8988T (cell line): Measurements from ENCODE around the gene SLC6A1.

Experiments
- DNase-seq: peaks from one replicate; pipeline ENCODE4 v3.0.0; 2011

SLC6A1 gene

DNA sequence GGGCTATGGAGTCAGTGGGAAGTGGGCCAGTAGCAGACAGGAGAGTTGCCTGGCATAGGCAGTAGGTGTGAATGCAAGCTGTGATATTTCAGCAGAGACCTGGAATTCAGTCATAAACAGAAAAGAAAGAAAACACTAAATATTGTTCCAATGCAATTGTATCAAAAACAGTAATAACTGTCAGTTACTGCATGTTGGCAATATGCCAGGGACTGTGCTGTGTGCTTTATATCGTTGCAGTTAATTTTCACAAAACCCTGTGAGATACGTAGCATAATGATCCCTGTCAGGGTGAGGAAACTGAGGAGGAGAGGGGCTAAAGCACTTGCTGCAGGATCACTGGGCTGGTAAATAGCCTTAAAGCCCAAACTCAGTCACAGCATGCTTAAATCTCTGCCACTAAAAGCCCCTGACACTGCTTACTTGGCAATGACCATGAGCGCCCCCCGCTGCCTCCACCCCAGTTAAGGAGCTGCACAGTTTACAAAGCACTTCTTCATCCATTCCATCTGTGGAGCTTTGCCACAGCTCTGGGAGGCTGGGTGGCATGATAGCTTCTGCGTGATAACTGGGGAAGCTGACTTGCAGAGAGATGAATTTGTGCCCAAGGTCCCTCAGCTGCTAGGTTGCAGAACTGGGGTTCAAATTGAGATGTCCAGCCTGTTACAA lies 3.9 kb downstream of the SLC6A1 start:
- DNase-seq = no peak

DNA sequence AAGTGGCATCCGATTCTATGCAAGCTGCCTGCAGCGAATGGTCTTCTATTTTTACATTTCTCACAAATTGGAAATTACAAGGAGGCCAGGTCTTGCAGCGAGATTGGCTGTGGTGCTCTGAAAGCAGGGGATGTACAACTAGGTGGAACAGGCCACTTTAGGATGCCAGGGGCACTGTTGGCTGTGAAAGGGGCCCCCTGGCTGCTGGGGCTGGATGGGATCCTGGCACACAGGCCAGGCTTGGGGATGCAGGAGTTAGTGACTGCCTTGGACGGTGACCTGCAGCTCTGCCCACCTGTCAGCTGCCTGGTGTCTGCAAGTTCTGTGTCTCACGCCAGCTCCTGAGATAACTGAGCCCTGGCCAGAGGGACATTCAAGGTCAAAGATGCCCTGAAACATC lies 4.6 kb downstream of the SLC6A1 start:
- DNase-seq = no peak

DNA sequence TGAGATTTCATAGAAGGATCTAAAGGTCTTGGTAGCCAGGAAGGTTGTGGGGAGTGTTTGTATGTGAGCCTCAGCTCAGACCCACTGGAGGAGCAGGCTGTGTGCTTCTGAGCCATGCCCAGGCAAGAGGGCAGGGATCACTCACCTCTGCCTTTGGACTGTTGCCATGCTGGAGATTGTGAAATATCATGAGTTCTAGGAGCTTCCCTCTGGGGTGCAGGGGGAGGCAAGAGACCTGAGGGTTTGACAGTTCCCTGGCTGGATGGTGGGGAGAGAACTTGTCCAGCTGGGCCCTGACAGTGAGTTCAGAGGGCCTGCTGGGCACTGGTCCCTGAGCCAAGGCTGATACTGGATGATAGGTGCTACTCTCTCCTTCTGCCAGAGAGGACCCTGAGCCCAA lies 6.0 kb downstream of the SLC6A1 start:
- no peak for DNase-seq

DNA sequence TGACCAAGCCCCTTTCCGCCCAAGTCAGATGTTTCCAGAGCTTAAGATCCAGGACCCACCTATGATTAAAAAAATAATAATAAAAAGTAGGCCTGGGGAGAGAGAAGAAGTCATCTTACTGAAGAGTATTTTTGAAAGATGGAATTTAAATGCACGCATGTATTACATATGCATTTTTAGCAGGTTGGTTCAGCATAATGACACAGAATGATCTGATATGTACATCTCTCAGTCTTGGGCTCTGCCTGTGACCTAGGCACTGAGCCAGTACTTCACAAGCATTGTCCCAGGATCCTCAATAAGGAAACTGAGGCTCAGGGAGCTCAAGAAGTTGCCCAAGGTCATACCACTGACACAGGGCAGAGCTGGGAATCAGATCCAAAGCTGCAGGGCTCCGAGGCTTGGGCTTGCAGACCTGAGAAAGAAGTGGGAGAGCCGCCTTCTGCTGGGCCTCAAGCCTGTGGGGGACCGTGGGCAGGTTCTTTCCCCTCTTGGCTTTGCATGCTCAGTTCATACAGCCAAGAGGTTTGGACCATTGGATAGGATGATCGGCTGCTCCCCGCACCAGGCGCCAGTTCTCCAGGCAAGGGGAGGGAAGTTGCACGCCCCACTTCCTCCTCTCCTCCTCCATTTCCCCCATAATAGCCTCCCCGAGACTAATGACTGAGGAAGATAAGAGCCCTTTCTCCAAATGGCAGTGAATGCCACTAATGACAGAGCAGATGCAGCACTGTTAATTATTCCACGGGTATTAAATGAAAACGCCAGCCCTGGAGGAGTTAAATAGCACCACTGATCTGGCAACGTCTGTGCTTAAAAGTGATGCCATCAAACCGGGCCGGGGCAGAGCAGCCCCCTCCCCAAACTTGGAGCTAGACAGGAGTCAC lies 6.9 kb downstream of the SLC6A1 start:
- no peak for DNase-seq

DNA sequence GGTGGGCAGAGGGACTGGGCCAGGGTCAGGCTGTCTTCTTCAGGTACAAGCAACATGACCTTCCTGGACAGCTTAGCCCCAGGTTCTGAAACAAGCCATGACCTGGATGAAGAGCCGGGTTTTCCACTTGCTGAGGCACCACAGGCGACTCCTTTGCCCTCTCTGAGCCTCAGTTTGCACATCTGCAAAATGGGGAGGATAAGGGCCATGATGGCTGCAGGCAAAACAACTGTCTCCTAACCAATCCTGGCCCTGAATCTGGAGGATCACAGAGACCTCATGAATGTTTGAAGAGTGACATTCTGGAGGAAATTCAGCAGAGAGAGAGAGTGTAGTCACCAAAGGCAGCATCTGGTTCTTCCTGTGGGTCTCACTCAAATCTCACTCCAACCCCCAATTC lies 8.0 kb downstream of the SLC6A1 start:
- no peak for DNase-seq

DNA sequence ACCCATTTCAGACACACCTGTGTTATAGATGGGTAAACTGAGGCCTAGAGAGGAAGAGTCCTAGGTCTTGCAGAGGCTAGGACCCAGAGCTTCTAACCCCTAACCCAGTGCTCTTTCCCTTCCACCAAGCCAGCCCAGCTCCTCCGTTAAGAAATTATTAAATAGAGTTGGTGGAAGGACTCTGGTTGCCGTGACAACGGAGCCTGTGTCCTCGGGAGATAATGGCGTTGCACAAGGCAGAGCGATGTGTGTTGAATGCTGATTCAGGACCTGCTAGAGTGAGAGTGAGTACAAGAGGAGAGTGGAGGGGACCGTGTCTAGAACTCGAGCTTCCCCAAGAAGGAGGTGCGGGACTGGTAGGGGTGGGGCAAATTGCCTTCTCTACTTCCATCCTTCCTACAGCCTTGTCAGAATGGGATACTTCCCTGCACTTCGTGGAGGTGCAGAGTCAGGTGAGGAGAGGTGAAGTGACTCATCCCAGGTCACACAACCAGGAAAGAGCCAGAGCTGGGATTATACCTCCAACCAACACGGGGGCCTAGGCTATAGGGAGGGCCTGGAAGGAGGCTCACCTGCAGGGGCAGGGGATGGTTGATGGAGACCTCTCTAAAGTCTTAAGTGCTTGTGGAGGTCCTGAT lies 8.6 kb downstream of the SLC6A1 start:
- no peak for DNase-seq

DNA sequence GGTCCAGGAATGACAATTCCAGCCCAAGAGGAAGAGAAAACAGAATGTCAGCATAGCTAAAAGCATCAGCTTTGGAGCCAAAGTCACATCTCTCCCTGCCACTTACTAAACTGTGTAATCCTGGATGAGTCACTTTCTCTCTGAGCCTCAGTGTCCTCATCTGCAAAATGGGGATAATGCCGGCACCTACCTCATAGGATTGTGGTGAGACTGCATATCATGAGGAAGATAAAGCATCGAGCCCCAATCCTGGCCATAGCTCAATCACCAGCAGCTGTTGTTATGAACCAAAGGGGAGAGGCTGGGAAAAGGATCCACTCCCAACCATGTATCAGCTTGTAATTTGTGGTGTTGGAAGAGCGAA lies 9.1 kb downstream of the SLC6A1 start:
- DNase-seq = no peak

DNA sequence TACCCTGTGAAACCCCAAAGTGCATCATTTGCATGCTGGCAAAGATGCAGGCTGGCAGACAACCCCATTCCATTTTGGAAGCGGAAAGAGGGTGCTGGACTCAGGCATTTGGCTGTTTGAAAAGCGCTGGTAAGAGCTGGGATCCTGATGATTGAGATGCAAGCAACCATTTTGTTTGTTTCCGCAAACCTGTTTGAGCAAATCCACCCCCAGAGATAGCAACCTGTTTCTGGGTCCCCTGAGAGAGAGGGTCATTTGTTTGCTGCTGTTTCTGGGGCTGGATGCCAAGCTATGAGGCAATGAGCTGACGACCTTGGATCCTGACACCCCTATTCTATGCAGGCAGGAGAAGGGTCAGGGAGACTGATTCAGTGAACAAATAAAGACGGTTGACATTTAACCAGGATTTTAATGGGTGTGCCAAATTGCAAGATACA lies 9.8 kb downstream of the SLC6A1 start:
- DNase-seq = no peak

DNA sequence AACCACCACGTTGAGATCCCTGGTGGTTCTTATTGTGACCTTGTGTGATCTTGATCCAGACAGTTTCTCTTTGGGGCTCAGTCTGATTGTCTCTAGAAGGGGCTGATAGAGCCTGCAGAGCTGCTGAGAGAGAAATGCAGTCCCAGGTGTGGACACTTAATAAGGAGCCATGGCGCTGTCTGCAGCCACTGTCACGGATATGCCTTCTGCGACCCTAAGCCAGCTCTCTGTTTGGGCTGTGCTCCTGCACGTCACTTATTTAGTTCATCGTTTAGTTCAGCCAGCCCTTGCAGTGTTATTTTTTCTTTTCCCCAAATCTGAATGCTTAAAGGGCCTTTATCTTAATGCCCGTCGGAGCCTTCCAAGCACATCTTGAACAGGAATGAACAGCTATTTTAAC lies 12.0 kb downstream of the SLC6A1 start:
- DNase-seq = no peak

DNA sequence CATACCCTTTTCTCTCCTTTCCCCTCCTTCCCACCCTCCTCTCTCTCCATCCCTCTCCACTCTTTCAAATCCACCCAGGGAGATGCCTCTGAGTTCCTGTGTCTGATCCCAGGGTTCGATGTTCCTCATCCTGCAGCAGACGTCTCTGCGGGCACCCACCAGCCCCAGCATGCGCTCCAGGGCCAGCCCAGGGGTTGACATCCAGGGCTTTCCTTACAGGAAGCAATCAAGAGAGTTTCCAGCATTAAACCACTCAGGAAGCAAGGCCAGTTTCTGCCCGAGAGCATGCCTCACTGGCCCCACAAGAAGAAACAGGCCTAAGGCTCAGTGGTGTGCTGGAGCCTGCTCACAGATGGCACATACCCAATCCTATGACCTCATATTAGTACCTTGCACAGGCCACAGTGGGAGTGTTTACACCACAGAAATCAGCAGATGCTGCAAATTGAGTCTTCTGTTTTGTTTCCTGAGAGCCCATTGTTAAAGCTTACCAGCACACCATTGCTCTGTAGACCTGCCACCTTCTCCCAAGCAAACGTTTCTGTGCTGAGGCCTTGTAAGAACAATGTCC lies 13.2 kb downstream of the SLC6A1 start:
- no peak for DNase-seq

DNA sequence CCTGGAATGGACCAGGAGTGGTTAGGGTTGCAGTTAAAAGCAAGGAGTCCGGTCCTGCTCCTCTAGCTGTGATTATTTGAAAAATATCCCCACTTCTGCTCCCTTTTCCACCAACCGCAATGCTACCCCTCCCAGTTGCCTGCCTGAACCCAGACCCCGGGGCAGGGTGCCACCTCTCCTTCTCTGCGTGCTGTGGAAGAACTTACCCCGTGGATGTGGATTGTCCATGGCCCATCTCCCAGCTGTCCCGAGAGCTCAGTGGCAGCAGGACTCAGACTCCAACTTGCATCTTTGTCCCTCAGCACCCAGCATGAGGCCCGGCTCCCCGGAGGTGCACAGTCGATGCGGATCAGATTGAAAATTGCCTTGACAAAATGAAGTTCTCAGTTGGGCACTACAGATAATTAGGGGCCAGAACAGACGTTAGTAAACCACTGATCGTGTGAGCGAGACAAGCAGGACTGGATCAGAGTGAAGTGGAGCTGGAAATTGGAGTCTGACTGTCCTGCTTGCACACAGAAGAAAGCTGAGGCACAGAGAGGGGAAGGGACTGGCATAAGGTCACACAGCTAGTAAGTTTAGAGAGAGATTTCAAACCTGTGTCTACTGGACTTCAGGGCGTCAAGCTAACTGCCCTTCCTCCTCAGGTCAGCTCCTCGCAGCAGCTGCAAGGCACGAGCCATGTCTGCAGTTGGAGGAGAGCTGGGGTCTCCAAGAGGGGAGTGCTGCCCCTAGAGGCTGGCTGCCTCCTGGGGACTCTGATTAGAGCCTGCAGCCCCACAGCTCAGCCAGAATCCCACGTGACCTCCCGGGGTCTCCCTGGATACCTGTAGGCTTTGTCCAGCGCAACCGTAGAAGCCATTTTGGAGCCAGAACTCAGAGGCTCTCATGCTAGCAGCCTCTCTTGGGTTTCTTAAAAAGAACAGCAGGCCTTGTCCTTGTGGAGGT lies 14.7 kb downstream of the SLC6A1 start:
- no peak for DNase-seq

DNA sequence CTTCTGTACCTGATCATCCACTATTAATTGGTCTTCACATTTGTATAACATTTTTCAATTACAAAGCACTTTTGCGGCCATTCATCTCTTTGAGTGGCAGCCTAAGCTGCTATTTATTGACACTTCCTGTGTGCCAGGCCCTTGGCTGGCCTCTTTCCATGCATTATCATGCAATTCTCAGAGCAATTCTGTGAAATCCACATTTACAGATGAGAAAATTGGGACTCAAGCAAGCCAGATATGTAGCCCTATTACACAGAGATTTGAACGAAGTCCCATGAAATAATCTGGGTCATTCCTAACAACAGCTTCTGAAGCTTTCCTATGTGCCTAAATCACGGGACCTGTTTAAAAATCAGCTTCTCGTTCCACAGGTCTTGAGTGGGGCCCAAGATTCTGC lies 17.4 kb downstream of the SLC6A1 start:
- DNase-seq = no peak

DNA sequence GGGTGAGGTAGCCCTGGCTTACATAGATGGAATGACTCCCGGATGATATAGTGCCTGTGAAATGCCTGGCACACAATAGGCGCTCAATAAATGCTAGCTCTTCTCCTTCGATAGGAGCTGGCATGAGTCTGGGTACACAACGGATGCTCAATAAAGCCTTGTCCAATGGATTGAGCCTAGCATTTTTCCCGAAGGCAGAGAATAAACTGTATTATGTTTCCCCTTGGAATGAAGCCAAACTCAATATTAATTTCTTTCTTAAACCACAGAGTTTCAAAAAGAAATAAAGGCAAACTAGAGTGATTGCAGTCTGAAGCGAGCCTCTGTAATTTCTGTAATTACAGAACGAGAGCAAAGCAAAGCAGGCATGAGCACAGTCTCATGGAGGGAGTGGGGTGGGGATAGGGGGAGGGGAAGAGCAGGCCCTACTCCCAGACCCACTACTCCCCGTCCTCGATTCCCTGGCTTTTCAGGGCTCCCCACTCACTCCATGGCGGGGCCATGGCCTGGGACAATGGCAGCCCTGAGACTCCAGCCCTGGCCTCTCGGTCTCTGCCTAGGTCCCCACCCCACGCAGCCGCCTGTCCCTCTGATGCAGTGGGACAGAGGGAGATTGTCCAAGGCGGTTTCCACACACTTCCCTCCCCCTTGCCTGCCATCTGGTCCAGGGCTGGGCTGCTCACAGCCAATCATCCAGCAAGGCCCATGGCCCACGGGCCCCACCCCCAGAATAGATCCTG lies 18.0 kb downstream of the SLC6A1 start:
- DNase-seq = no peak

DNA sequence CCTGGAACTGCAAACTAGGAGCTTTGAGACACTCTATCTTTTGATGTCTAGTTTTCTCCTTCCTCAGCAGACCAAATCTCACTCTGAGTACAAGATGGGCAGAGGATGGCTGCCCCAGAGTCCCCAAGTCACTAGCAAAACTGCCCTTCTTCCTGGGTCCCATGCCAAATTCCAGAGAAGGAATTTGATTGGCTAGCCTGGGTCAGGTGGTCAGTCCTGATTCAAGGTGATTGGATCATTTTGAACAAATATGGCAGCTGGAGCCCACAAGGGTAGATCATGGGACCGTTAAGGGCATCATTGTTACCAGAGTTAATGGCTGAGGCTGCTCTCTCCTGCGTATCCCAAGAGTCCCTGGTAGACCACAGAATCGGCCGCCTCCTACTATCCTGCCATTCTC lies 21.7 kb downstream of the SLC6A1 start:
- no peak for DNase-seq

DNA sequence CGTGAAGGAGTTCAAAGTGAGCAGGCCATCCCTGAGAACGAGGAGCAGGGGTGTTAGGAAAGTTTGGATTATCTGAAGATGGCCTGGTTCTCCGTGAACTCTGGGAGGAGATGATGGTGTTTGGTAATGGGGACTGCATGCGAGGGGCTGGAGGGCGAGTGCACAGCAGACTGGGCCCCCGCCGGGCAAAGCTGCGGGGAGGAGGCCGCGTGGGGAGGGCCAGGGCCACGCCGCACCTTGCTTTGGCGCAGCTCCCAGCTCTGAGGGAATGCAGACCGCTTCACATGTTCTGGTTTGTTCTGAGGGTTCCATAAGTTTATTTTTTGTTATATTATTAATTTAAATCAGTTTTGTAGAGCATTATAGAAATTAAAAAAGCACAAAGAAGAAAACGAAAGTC lies 22.2 kb downstream of the SLC6A1 start:
- DNase-seq = no peak

DNA sequence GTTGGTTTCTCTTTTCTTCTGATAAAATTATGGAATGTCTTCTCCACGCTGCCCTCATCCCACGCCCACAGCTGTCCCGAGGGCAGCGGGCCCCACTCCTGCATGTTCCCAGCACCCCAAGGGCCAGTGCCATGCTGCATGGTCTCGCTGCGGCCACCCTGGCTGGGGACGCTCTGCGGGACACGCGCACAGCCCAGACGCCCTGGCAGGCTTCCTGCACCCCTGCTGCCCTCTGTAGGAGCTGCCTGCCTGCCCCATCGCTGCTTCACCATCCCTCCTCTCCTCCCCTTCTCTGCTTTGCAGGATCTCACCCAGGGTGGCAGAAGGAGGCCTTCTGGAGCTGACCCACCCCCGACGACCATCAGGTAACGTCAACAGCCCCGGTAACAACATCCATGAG lies 22.8 kb downstream of the SLC6A1 start:
- no peak for DNase-seq

DNA sequence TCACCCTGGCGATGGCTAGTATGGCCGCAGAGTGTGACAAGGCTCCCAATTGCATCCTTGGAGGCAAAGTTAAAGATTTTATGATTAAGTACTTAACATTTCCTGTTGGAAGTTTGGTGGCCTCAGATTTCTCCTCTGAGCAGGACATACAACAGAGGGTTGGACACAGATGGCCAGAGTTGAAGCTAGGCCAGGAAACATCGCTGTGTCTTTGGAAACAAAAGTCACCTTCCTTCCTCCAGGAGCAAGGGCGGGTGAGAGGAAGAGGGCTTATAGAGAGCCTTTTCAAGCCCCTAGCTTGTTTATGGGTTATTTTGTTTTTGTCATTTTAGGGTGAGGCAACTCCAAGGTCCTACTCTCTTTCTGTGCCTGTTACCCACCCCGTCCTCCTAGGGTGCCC lies 24.2 kb downstream of the SLC6A1 start:
- no peak for DNase-seq

DNA sequence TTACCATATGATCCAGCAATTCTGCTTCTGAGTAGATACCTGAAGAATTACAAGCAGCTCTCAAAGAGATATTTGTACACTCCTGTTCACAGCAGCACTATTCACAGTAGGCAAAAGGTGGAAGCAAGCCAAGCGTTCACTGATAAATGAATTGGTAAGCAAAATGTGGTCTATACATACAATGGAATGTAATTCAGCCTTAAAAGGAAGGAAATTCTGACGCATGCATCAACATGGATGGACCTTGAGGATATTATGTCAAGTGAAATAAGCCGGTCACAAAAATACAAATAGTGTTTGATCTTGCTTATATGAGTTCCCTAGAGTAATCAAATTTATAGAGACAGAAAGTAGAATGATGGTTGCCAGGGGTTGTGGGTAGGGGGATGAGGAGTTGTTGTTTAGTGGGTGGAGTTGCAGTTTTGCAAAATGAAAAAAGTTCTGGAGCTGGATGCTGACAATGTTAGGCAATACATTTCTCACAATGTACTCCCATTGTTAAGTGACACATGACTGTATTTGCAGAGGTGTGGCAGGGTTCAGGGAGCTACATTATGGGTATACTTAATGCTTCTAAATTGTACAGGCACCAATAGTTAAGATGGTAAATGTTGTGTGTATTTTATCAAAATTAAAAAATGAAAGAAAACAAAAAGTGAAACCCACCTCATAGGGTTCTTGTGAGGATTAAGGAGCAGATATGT lies 26.7 kb downstream of the SLC6A1 start:
- DNase-seq = no peak

DNA sequence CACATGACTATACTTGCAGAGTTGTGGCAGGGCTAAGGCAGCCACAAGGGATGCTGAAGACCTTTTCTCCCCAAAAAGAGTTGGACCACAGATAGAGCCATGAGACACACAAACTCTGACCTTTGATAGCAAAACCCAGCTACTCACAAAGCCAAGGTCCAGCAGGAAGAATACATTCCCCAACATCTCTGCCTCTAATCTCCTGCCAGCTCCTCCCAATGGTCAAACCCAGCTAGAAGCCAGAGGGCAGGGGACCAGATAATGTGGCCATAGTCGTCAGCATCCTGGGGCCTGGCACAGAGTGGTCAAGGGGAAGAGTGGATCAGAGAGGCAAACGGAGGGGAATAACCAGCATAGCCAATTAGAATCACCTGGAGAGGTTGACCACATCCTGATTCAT lies 28.2 kb downstream of the SLC6A1 start:
- DNase-seq = no peak

DNA sequence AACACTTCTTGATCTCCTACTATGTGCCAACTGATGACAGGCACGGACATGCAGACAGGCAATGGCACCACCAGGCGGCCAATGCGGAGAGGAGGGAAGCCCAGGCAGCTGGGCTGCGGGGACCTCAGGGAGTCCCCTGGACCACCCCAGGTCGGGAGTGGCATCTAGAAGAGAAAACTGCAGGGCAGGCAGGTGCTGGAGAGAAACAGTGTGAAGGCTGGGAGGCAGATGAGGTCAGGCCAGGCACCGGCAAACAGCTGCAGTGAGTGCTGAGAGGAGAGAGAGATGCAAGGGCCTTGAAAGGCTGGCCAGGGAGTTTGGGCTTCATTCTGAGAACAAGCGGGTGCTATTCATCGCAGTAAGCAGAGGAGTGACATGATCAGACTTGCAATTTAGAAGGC lies 29.1 kb downstream of the SLC6A1 start:
- no peak for DNase-seq

DNA sequence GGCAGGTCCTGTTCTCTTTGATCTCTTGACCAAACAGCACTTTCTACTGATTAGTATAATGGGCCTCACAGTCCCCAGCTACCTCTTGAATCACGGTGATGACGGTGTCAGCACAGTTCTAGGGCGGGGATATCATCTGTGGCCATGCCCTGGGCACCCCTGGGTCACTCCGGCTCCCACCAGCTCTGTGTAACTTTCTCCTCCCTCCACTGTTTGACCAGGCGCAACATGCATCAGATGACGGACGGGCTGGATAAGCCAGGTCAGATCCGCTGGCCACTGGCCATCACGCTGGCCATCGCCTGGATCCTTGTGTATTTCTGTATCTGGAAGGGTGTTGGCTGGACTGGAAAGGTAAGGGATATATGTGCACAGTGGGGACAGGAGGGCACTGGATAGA lies 29.6 kb downstream of the SLC6A1 start:
- DNase-seq = no peak
